Lower lobe of right lung (tissue), 2 donors: ENCODE data around the gene RESP18. TPM values are rescaled to one million over a fixed set of nuclear protein-coding genes. Genes with fewer than 3 reads are reported as not detected.
"Not testable (repeated sequence)": the region's sequence is repeated elsewhere in the genome, so short reads cannot be mapped to it uniquely, and the experiment has no call there.

ENCODE experiments used
- ATAC-seq, 2 donors: fragments of 200-7000 bp; cut with Tn5 transposase; one replicate each; pipeline ENCODE4 v1.9.1; 2020 to 2022; ENCODE audit warnings: mild to moderate bottlenecking in 2 of 2, moderate library complexity in 2 of 2
- DNase-seq: peaks from one replicate; pipeline ENCODE4 v3.0.0-alpha.2; 2020
- H3K27ac ChIP-seq: fragments of 200-600 bp; one replicate; pipeline ENCODE4 v1.8.0; 2022
- H3K27me3 ChIP-seq: fragments of 200-600 bp; one replicate; pipeline ENCODE4 v1.8.0; 2022; ENCODE audit warnings: low read depth
- H3K36me3 ChIP-seq: fragments of 200-600 bp; one replicate; pipeline ENCODE4 v1.8.0; 2022; ENCODE audit warnings: mild to moderate bottlenecking
- H3K4me1 ChIP-seq: fragments of 200-600 bp; one replicate; pipeline ENCODE4 v1.8.0; 2022
- H3K4me3 ChIP-seq: fragments of 200-600 bp; one replicate; pipeline ENCODE4 v1.8.0; 2022; ENCODE audit warnings: mild to moderate bottlenecking
- H3K9me3 ChIP-seq: fragments of 200-600 bp; one replicate; pipeline ENCODE4 v1.8.0; 2022
- intact Hi-C: fragments of 100-400 bp; cut with DNase I; formaldehyde crosslinking; loops from one replicate; pipeline ENCODE4 v1.11.0; 2022
- total RNA-seq: library from RNA; stranded (reverse); fragmentation: NEBNext Ultra II Directional; extraction: Animal tissue kit (Norgen Biotek cat#: 25700); gene quantifications from one replicate; pipeline ENCODE4 v1.2.1, GENCODE V29; 2021
- TF ChIP-seq, protein P1 (sequence below): fragments of 200-600 bp; IDR thresholded peaks from one replicate; pipeline ENCODE4 v1.8.0; 2022; ENCODE audit warnings: antibody characterized with exemption, mild to moderate bottlenecking
- donor health status: DM: no; HTN: yes; CAD: no; lungs with severe emphysema.

RESP18 gene
- total RNA-seq, 1 donor from 2014 or later, result not detected

- Histone ChIP-seq H3K4me1 (no peaks in the 10 kb centered on the region), H3K27ac (no peak overlapping the region), H3K4me3 (no peak overlapping the region), H3K27me3 (peaks cover 24% of the 10 kb centered on the region), H3K9me3 (no peaks in the 10 kb centered on the region), H3K36me3 (no peaks in the 10 kb centered on the region)
- TF ChIP-seq, protein P1, sequence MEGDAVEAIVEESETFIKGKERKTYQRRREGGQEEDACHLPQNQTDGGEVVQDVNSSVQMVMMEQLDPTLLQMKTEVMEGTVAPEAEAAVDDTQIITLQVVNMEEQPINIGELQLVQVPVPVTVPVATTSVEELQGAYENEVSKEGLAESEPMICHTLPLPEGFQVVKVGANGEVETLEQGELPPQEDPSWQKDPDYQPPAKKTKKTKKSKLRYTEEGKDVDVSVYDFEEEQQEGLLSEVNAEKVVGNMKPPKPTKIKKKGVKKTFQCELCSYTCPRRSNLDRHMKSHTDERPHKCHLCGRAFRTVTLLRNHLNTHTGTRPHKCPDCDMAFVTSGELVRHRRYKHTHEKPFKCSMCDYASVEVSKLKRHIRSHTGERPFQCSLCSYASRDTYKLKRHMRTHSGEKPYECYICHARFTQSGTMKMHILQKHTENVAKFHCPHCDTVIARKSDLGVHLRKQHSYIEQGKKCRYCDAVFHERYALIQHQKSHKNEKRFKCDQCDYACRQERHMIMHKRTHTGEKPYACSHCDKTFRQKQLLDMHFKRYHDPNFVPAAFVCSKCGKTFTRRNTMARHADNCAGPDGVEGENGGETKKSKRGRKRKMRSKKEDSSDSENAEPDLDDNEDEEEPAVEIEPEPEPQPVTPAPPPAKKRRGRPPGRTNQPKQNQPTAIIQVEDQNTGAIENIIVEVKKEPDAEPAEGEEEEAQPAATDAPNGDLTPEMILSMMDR, result no peak
- ATAC-seq (no peak), DNase-seq (no peak)
- intact Hi-C loops, result no loop called here
Observed at GRCh38 chr2:219325657-219326315, 6.8 kb downstream of the RESP18 start.

DNA sequence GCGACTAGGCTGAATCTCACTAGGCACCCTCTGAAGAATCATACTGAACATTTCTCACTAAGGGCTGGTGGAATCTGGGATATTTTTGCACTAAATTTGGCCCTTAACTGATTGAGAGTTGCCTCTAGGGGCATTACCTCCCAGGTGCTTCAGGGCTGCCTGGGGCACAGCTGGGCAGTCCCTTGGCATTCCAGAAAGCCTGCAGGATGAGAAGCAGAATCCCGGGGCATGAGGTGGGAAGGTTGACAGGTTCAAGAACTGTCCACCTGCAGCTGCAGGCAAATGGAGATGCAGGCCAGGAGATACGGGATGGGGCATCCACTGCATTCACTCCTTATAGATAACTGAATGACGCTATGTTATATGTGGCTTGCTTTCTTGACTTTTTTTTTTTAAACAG is 7.4 kb downstream of the RESP18 start:
- DNase-seq, result no peak
- H3K27me3 ChIP-seq, result peaks cover 29% of the 10 kb centered on the region

DNA sequence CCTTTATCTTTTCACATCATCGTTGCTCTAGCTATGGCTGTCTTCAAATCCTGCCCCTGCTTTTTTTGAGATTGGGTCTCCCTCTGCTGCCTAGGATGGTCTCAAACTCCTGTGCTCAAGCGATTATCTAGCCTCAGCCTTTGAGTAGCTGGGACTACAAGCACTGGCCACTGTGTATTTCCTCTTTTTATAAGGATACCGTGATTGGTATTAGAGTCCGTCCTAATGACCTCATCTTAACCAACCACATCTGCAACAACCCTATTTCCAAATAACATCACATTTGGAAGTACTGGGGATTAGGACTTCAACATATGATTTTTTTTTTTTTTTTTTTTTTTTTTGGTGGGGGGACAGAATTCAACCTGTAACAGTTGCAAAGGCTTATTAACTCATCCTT is 9.1 kb downstream of the RESP18 start:
- ATAC-seq, result no peak
- intact Hi-C loops, result no loop called here
- H3K9me3 ChIP-seq, result no peaks in the 10 kb centered on the region

More for the DNA sequence above, 7.4 kb downstream of the RESP18 start:
- no peak overlapping the region for H3K27ac ChIP-seq
- no peaks in the 10 kb centered on the region for H3K9me3 ChIP-seq
- ATAC-seq, result no peak
- H3K4me3 ChIP-seq, result no peak overlapping the region
- TF ChIP-seq, protein P1, result no peak
- no peaks in the 10 kb centered on the region for H3K36me3 ChIP-seq
- no peaks in the 10 kb centered on the region for H3K4me1 ChIP-seq
- intact Hi-C loops, result no loop called here

DNA sequence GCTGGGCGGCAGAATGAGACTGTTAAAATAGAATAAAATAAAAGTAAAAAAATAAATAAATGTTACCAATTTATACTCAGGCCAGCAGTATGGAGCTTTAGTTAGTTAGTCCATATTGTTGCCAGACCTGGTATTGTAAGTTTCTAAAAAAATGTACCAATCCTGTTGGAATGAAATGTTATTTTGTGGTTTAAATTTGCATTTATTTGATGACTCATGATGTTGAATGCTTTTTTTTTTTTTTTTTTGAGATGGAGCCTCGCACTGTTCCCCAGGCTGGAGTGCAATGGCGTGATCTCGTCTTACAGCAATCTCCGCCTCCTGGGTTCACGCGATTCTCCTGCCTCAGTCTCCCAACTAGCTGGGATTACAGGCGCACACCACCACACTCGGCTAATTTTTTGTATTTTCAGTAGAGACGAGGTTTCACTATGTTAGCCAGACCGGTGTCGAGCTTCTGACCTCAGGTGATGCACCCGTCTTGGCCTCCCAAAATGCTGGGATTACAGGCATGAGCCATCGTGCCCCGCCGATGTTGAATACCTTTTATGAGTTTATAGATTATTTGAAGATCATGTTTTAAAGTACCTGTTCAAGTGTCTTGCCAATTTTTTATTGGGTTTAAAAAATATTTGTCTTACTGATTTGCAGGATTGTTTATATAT is 17.6 kb downstream of the RESP18 start:
- H3K27me3 ChIP-seq, result peaks cover 17% of the 10 kb centered on the region
- no peaks in the 10 kb centered on the region for H3K4me1 ChIP-seq
- H3K27ac ChIP-seq, result no peak overlapping the region
- ATAC-seq, result no peak
- intact Hi-C loops, result no loop called here
- H3K36me3 ChIP-seq, result no peaks in the 10 kb centered on the region
- H3K4me3 ChIP-seq, result no peak overlapping the region
- no peak for DNase-seq
- no peaks in the 10 kb centered on the region for H3K9me3 ChIP-seq
- TF ChIP-seq, protein P1, result no peak

More for the DNA sequence above, 9.1 kb downstream of the RESP18 start:
- H3K4me1 ChIP-seq, result no peaks in the 10 kb centered on the region
- no peak overlapping the region for H3K27ac ChIP-seq
- H3K27me3 ChIP-seq, result peaks cover 24% of the 10 kb centered on the region
- no peak overlapping the region for H3K4me3 ChIP-seq
- DNase-seq, result no peak
- no peaks in the 10 kb centered on the region for H3K36me3 ChIP-seq
- TF ChIP-seq, protein P1, result no peak

DNA sequence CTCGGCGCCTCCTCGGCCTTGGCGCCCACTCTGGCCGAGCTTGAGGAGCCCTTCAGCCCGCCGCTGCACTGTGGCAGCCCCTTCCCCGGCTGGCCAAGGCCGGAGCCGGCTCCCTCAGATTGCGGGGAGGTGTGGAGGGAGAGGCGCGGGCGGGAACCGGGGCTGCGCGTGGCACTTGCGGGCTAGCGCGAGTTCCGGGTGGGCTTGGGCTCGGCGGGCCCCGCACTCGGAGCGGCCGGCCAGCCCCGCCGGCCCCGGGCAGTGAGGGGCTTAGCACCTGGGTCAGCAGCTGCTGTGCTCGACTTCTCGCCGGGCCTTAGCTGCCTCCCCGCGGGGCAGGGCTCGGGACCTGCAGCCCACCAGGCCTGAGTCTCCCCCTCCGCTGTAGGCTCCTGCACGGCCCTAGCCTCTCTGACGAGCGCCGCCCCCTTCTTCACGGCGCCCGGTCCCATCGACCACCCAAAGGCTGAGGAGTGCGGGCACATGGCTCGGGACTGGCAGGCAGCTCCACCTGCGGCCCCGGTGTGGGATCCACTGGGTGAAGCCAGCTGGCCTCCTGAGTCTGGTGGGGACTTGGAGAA is 19.8 kb downstream of the RESP18 start:
- H3K36me3 ChIP-seq, H3K9me3 ChIP-seq, ATAC-seq, H3K4me3 ChIP-seq, H3K4me1 ChIP-seq, intact Hi-C loops, DNase-seq, H3K27ac ChIP-seq: not testable (repeated sequence)
- peaks cover 39% of the 10 kb centered on the region for H3K27me3 ChIP-seq

DNA sequence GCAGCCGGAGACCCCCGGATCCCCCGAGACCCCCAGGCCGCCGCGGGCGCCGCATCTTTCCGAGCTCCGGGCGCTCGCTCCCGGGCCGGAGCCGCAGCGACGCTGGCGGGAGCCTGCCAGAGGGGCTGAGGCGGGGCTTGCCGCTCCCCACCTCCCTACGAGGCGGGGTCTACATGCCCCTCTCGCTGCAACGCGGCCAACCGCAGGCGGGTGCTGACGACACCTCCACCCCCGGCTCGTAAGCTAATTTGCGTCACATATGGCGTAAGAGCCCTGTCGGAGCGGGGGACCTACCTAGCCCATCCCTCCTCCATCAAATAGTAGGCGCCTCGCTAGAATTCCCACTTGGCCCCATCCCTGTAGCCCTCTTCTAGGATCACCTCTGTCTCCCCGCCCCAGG is 23.3 kb downstream of the RESP18 start, which contains the start of gene PTPRN:
TSS of gene PTPRN (minus strand) at position 124 of the 400 bp plus-strand sequence. CDS start at position 55, 69 bp downstream.
- peaks cover 59% of the 10 kb centered on the region for H3K27me3 ChIP-seq
- H3K27ac ChIP-seq, result no peak within 1 kb of the TSS
- H3K4me1 ChIP-seq, result no peaks in the 10 kb centered on the region
- intact Hi-C loops, result no loop called here
- DNase-seq (no peak), ATAC-seq (no peak)
- TF ChIP-seq, protein P1, result no peak
- no peak within 1 kb of the TSS for H3K4me3 ChIP-seq
- no peaks in the 10 kb centered on the region for H3K9me3 ChIP-seq
- no peaks in the 10 kb centered on the region for H3K36me3 ChIP-seq
